NCI-H1105 treated with DMSO at 0.1 percent for 48 hours (cell line): ENCODE results near the gene SEMA4F.
"Not testable (repeated sequence)": the region's sequence is repeated elsewhere in the genome, so short reads cannot be mapped to it uniquely, and the experiment has no call there.

Experiments
- DNase-seq: peaks from one replicate; lab custom pipeline; 2025; lab: John Stamatoyannopoulos, UW

Gene SEMA4F, protein sequence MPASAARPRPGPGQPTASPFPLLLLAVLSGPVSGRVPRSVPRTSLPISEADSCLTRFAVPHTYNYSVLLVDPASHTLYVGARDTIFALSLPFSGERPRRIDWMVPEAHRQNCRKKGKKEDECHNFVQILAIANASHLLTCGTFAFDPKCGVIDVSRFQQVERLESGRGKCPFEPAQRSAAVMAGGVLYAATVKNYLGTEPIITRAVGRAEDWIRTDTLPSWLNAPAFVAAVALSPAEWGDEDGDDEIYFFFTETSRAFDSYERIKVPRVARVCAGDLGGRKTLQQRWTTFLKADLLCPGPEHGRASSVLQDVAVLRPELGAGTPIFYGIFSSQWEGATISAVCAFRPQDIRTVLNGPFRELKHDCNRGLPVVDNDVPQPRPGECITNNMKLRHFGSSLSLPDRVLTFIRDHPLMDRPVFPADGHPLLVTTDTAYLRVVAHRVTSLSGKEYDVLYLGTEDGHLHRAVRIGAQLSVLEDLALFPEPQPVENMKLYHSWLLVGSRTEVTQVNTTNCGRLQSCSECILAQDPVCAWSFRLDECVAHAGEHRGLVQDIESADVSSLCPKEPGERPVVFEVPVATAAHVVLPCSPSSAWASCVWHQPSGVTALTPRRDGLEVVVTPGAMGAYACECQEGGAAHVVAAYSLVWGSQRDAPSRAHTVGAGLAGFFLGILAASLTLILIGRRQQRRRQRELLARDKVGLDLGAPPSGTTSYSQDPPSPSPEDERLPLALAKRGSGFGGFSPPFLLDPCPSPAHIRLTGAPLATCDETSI

DNA sequence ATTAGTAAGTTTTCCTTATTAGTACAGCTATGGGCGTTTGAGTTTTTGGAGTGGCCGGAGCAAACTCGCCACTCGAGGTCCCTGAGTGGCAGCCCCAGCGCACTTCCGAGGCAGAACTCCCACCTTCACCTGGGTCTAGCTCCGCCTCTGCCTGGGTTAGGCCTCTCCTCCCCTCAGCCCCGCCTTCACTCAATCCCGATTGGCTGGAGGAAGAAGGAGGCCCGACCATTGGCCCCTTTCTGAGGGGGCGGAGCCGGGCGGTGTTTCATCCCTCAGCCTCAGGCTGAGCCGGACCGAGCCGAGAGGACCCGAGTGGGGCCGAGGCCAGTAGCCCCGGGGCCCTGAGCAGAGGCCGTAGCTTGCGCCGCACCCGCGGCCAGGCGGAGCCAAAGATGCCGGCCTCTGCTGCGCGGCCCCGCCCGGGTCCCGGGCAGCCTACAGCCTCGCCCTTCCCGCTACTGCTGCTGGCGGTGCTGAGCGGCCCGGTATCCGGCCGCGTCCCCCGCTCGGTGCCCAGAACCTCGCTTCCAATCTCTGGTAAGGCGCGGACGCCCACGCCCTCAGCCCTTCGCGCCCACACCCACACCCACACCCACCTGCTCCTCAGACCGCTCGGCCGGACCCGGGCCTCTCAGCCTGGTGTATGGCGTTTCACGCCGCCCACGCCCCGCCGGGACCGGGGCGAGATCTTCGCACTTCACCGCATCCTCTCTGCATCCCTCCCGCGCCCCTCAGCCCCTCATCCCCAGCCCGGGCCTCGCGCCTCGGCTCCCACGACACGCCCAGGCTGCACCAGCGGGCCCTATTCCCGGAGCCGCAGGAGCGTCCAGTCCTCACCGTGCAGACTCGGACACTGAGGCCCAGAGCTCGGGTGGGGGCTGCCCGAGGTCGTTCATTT, at the start of gene SEMA4F:
SEMA4F (plus strand) TSS at position 263 of the 898 bp plus-strand sequence; CDS start at position 393, 130 bp downstream.
- peak; percentile 94 for DNase-seq

DNA sequence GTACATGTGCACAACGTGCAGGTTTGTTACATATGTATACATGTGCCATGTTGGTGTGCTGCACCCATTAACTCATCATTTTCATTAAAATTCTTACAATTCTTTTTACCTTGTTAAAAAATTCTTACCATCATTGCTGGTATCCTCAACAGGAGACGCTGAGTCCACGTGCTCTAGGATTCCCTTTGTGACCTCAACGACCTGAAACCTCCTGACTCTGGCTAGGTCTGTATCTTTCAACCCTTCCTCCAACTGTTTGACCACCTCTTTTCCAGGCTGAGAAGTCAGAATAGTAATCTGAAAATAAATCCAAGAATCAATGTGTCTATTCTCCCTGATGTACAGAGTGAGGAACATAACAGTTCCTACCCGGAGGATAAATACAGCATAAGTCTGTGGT, 47.1 kb upstream of the SEMA4F start:
- DNase-seq = no peak

DNA sequence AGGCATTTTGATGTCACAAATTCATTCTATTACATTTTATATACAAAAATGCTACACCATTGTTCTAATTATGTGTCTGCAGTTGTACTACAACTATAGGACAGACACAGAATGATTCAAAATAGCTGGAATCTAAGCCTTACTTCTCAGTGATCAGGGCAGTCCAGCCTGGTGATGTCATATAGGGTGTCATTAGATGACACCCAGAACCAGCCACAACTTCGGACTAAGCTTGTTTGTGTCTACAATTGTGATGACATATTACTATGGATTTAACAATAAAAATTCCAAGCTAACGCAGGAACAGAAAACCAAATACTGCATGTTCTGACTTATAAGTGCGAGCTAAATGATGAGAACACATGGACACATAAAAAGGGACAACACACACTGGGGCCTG, 36.9 kb upstream of the SEMA4F start:
- no peak for DNase-seq

DNA sequence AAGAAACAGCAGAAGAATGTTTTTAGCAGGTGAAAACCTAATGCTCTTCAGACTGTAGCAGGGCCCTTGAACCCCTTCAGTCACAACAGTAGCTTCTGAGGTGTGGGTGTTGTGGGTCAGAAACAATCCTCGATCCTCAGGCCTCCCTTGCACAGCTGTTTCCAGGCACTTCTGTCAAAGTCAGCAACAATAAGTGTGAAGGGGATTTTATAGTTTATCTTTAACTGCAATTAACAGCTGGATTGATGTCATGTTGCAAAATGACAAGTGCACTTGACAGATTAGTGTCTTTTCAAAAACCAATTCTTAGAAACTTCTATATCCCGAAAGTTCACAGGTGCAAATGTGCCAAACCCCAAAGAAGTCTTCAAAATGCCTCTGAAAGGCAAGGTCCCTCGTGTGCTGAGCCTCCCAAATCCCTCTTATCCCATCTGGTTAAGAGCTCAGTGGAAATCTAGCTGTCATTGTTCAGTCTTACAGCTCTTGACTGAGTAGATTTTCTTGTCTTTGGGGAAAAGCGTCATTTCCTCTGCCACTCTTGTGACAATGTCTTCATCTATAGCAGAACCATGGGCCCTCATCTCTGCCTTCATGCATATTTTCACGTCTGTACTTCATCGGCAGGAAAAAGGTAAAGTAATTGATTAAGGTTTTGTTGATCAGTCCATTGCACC, 35.5 kb upstream of the SEMA4F start:
- DNase-seq = no peak

DNA sequence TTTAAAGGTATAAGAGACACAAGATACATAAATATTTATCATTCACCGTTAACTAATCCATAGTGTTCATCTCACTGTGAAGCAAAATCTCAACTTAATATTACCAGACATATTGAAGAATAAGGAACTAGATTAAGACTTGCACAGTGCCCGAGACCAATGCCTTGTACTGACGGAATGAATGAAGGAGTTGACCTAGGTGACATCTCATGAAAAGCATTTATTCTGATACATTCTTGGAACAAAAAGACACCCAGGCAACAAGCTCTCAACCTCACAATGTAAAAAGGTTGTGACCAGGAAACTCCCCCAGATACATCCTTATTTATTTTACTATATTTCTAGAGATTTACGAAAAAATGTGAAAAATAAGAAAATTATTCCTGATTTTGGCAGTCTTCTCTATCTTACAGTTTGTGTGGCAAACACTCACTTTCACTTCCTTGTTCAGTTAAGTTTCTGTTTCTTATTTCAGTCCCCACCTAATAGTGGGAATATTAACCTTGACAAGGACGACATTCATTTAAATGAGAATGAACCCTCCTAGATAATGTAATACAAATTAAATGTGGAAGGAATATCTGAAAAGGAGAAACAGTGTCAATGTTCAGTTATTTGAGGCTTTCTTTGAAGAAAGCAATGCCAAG, 34.3 kb upstream of the SEMA4F start:
- DNase-seq = no peak

DNA sequence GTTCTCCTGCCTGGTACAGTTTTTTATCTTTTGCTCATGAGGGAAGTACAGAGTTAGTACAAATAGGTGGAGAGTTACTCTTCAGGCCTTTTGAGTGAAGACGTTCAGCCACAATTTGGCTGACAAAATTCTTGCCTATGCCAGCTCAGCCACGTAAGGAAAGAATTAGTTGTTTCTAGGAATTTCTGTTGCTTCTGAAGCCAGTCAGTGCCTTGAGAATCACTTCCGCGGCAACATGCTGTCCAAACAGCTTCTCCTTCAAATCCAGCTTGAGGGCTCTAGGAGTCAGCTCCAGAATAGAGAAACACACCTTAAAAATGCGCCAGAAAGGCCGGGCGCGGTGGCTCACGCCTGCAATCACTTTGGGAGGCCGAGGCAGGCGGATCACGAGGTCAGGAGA, 33.4 kb upstream of the SEMA4F start:
- DNase-seq = no peak

DNA sequence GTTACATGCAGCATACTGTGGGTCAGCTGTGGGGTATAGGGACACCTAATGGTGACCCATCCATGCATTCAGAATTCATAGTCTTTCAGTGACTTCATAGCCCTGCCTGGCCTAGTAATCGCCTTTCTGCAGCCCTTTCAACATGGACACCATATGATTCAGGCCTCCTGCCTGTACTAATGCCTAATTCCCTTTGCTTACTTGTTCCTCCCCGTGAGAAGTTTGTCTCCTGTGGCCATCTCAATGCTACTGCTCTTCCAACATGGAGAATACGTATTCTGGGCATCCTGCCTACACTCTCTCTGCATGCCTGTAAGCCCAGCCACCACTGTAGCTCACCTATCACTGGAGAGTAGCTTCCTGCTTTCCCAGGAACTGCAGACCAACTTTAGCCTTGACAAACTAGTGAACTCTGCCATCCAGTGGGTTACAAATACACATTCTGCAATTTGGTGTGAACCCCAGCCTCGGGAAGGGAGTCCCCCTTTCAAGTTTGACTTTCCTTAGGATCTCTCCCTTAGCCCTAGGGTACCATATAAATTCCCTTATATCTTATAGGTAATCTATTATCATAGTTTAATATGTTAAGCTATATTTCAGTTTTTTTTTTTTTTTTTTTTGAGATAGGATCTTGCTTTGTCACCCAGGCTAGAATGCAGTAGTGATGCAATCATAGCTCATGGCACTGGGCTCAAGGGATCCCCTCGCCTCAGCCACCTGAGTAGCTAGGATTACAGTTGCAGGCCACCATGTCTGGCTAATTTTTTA, 28.2 kb upstream of the SEMA4F start:
- no peak for DNase-seq

DNA sequence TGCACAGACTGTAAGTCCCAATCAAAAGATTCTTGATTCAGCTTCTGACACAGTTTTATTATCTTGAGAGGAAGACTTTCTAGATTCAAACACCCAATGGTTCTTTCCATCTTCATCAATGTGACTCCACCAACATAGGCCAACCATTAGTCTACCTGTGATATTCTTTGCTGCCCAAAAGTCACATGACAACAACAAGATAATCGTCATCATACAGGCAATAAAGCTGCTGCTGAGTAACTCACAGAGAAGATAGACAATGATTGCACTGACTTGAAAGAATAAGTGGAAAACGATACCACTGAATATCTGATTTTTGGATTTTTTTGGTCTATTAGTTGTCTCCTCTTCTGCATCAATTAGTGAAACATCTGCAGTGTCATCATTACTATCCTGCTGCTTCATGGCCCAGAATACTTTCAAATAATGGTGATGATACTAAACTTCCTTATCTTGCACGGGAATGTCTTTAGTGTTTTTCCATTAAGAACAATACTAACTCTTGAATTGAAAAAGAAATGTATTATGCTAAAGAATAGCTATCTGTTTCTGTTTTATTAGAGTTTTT, 25.4 kb upstream of the SEMA4F start:
- no peak for DNase-seq

DNA sequence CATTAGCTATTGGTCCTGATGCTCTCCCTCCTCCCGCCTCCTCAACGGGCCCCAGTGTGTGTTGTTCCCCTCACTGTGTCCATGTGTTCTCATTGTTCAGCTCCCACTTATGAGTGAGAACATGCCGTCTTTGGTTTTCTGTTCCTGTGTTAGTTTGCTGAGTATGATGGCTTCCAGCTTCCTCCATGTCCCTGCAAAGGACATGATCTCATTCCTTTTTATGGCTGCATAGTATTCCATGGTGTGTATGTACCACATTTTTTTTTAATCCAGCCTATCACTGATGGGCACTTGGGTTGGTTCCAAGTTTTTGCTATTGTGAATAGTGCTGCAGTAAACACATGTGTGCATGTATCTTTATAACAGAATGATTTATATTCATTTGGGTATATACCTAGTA, 23.6 kb upstream of the SEMA4F start:
- DNase-seq = not testable (repeated sequence)

DNA sequence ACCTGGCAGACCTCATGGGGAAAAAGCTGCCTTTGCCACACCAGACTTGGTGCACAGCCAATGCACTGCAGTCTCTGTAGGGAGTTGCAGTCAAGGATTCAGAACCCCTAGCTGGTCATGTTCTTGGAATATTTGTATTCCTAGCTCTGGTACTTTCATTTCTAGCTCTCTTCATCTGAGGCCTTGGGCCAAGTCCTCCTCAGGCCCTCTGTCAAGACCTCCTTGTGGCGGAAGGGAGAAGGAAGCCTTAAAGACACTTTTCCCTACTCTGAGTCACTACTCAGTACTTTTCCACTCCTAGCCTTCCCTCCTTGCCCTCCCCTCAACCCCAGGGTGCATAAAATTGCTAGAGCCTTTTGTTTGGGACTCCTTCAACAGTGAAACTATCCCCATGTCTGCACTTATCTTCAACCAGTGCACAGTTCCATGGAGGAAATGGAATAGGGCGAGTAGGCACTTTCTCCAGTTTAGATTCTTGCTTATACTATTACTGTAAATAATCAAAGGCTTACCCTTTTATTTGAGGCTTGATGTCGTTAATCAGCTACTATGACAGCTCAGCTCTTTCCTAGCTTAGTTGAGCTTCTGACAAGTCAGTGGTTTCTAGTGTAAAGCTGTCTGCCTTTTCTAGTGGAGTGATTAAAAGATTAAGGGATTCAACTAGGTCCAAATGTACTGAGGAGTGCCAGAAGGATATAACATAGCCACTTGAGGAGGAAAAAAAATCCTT, 21.7 kb upstream of the SEMA4F start:
- DNase-seq = no peak

DNA sequence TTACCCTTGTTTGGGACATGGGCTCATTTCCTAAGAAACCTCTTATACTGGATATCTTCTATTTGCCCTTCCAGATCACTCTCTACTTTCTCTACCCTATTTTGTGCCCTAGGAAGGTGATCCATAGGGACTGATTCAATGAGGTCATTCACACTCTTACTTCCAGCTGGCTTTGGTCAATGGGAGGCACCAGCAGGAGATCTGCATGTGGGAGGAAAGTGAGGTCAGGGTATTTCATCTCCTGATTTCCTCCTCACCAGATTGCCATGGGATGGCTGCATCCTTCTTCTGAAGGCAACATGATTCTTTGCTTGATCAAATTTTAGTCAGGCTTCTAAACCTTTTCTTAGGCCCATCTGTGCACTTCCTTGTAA, 21.1 kb upstream of the SEMA4F start:
- DNase-seq = no peak

DNA sequence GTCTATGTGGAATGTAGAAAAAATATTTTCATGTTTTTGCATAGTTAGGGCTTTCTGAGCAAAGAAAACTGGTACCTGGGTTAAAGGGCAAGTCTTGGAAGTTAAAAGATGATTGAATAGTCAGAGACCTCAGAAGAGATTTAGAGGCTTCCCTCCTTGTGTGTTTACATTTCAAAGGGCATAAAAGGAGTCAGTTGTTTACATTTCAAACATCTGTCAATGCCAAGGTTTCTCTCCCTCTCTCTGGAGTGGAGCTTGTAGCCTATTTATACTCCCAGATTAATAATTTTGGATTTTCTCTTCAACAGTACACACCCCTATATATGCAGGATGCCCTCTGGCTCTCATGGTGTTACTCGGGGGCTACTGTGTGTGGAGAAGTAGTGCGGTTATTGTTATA, 14.5 kb upstream of the SEMA4F start:
- DNase-seq = no peak

DNA sequence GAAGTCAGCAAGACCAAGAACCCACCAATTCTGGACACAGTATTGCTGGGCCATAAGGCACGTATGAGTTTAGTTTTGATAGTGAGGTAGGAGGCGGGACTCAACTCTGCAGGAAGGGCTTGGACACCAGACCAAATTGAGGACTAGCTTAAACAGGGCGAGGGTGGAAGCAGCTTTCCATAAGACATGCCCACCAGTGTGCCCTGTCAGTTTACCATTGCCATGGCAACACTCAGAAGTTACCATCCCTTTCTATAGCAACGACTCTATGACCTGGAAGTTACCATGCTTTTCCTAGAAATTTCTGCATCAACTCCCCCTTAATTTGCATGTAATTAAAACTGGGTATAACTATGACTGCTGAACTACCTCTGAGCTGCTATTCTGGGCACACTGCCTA, 8.7 kb upstream of the SEMA4F start:
- no peak for DNase-seq

DNA sequence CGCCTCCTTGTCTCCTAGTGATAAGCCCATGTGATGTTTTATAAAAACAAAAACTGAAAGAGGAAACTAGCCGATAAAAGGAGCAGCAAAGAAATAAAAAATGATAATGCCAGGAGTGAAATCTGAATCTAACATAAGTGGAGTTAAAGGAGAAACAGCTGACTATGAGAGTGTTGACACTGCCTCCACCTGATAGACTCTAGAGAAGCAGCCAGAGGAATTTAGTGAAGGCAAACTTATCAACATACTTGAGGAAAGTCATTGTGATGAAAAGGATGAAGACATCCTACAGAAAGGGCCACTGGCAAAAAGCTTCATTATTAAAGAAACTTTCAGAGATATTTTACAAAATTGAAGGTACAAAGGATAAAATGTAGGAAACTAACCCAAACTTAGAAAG, 7.8 kb upstream of the SEMA4F start:
- DNase-seq = no peak

DNA sequence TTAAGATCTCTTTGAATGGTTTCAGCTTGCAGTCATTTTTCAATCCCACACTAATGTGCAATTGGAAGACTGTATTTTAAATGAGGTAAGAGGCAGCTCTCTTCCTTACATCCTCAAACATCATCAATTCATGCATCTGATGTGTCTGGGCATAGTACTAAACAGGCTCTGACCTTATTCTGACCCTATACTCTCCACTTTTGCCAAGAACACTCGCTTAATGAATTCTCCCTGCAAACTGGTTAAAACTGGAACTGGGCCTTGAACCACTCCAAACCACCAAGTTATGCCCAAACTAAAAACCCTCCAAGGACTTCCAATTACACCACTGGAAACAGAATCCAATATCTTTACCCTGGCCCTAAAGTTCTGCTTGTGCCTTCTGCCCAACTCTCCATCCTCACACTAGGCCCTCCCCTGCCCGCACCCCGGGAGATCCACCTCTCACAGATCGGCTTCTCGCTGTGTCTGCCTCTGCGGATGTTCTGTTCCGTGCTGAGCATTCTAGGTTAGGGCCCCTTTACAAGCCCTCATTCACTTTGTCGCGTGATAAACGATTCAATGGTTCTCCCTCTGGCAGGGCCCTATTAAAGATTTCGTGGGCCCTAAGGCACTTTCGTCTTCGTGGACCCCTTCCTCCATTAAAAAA, 7.1 kb upstream of the SEMA4F start:
- no peak for DNase-seq

DNA sequence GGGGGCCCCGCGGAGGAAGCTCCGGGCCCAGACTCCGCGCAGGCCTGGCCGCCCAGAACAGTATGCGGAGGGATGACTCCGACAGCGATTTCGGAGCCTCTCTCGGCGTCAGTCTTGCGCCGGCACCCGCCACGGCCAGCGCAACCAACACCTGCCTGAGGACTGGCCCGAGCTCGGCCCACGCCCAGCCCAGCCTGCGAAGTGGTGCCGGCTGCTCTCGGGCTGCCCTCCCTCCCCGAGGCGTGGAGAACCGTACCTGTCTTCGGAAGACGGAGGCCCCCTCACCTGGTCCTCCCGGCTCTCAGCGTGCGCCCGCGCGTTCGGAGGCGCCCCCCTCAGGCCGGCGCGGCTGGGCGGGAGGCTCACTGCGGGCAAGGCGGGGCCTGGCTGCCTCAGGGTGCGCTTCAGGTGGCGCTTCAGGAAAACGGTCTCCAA, 6.0 kb upstream of the SEMA4F start, which contains the start of gene M1AP:
M1AP (minus strand) TSS at position 322 of the 435 bp plus-strand sequence. CDS start 8,055 bp downstream, outside the sequence.
- DNase-seq = no peak

DNA sequence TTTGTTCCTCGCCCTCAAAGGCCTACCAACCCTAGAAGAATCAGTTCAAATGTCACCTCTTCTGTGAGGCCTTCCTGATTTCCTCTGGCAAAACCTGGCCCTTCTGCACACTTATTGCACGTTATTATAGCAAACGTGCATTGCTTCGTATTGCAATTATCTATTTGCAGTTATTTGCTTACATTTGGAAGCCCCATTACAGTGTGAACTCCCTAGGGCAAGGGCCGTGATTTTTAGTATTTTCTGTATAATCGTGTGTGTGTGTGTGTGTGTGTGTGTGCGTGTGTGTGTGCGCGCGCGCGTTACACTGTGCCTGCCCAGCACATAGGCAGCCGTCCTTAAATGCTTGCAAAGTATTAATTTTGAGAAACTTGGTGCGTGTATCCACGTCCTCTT, 460 bp upstream of the SEMA4F start:
- no peak for DNase-seq

DNA sequence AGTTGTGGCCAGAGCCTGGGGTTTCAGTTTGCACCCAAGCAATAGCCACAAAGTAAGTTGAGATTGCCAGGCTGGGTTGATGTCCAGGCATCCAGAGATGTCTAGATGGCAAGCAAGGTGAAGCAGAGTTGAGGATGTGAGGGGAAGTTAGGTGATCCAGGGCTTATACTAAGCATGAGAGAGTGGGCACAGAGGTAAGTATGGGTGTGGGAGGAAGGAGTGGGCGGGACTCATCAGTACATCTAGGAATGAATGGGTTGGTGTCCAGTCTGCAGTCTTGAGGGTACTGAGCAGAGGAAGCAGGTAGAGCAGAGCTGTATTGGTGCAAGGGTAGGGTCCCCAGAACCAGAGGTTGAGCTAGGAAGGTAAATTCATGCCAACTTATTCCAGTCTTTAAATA, 1.5 kb downstream of the SEMA4F start:
- no peak for DNase-seq

DNA sequence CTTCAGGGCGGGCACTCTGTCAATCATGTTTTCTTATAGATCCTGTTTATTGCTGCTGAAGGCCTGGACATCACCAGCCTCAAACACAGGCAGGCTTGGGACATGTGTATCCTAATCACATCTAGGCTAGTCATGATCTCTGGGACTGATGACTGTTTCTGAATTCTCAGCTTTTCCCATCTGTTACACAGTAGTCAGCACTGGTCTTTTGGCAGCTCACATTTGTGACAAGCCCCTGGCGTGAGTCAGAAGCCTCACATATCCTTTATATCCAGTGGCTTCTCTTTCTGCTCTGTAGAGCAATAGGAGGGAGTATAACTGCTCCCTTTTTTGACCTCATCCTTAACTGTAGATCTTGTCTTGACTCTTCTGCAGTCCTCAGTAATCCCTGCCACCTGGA, 4.5 kb downstream of the SEMA4F start:
- DNase-seq = no peak
